LHCN-M2 (cell line): ENCODE data around the gene CHD1L. TPM values are rescaled to one million over a fixed set of nuclear protein-coding genes. Genes with fewer than 3 reads are reported as not detected.
"Not testable (repeated sequence)": the region's sequence is repeated elsewhere in the genome, so short reads cannot be mapped to it uniquely, and the experiment has no call there.

Source experiments
- DNase-seq: peaks from one replicate; pipeline ENCODE4 v3.0.0-alpha.2; 2012; ENCODE audit warnings: low read depth
- total RNA-seq: library from RNA; depleted of rRNA; stranded (reverse); fragments of >200 nt; gene quantifications from 2 replicates; pipeline ENCODE4 v1.2.3, GENCODE V29; 2014

The CHD1L gene
- total RNA-seq, 1 experiment from 2014 or later = 35.4 TPM

- DNase-seq = no peak
Observed at GRCh38 chr1:147266381-147266780, 23.9 kb downstream of the CHD1L start.

- no peak for DNase-seq
Observed at GRCh38 chr1:147267711-147268110, 25.2 kb downstream of the CHD1L start.

- DNase-seq = no peak
Observed at GRCh38 chr1:147270721-147271120, 28.2 kb downstream of the CHD1L start.

GRCh38 chr1:147272042-147272441 lies 29.6 kb downstream of the CHD1L start:
- DNase-seq = no peak

- peak; percentile 81 for DNase-seq
Observed at GRCh38 chr1:147273409-147274336, 31.2 kb downstream of the CHD1L start.

GRCh38 chr1:147281950-147282349 lies 39.5 kb downstream of the CHD1L start:
- DNase-seq = no peak

GRCh38 chr1:147283011-147283410 lies 40.5 kb downstream of the CHD1L start:
- no peak for DNase-seq

- DNase-seq = no peak
Observed at GRCh38 chr1:147287133-147287865, 44.8 kb downstream of the CHD1L start.

GRCh38 chr1:147292012-147292411 lies 49.5 kb downstream of the CHD1L start:
- peak; percentile 79 for DNase-seq

GRCh38 chr1:147292631-147293251 lies 50.3 kb downstream of the CHD1L start:
- DNase-seq = peak; percentile 93

- DNase-seq = no peak
Observed at GRCh38 chr1:147297438-147297837, 55.0 kb downstream of the CHD1L start.

- not testable (repeated sequence) for DNase-seq
Observed at GRCh38 chr1:147305803-147306202, 63.3 kb downstream of the CHD1L start.

GRCh38 chr1:147316968-147317367 lies 74.5 kb downstream of the CHD1L start:
- DNase-seq = no peak

GRCh38 chr1:147326933-147327687 lies 84.6 kb downstream of the CHD1L start:
- DNase-seq = not testable (repeated sequence)

- no peak for DNase-seq
Observed at GRCh38 chr1:147334292-147334691, 91.8 kb downstream of the CHD1L start.

GRCh38 chr1:147336291-147336690 lies 93.8 kb downstream of the CHD1L start:
- DNase-seq = no peak

- peak; percentile 5 for DNase-seq
Observed at GRCh38 chr1:147337040-147337630, 94.7 kb downstream of the CHD1L start.

- DNase-seq = no peak
Observed at GRCh38 chr1:147338571-147338970, 96.1 kb downstream of the CHD1L start.

- DNase-seq = no peak
Observed at GRCh38 chr1:147341246-147341645, 98.8 kb downstream of the CHD1L start.
